ENCODE results near the gene INPP4A.
"Not testable (repeated sequence)": the region's sequence is repeated elsewhere in the genome, so short reads cannot be mapped to it uniquely, and the experiment has no call there.

Gene INPP4A

DNA sequence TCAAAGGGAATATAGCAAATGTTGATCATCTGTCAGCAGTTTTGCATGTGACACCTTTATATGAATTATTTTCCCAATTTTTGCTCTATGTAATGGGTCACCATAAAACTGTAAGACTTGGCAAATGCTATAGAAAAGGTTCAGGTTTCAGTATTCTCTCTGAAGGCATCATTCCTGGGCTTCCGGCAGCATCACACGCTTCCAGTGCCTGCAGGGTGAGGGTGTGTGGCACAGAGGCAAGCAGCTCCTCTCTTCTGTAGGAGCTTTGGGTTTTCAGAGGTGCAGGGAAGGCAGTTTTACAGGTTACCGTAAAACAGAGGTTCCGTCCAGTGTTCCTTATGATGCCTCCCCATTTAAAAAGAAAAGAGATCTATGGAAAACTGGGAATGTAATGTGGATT, 144.8 kb downstream of the INPP4A start:
- TF ChIP-seq CTCF (IDR thresholded peaks at IDR 0.05; ENCODE audit: poor library complexity, severe bottlenecking) = no peak
- Histone ChIP-seq H3K36me3 (ENCODE audit: low read depth) (peaks cover 5% of the 10 kb centered on the region; the same call in 1 of the 2 replicates), H3K9me3 (ENCODE audit: severe bottlenecking) (no peaks in the 10 kb centered on the region), H3K27ac (ENCODE audit: poor library complexity, severe bottlenecking) (no peak overlapping the region), H3K4me3 (ENCODE audit: severe bottlenecking) (no peak overlapping the region), H3K4me1 (ENCODE audit: insufficient read depth, poor library complexity, severe bottlenecking) (no peaks in the 10 kb centered on the region), H3K27me3 (ENCODE audit: insufficient read depth, poor library complexity, severe bottlenecking) (no peaks in the 10 kb centered on the region)
- DNase-seq (ENCODE audit: low spot score) (no peak), ATAC-seq (ENCODE audit: low read depth) (no peak)

DNA sequence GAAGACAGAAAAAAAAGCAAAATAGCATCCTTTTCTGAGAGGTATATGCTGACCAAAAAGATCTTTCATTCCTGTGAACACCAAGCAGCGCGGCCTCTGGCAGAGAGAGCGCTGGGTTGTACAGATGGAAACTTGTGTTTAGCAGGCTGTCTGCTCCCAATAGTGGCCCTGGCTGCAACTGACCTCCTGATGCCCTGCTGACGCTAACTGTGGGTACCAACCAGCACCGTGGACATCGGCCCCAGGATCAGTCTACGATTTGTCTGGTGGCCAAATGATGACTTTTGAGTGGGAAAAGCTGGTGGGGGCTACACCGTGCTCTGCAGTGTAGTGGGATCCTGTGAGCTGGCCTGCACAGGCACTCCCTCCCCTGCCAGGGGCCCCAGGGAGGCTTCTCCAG, 147.9 kb downstream of the INPP4A start:
- ATAC-seq (ENCODE audit: low read depth) = no peak
- H3K36me3 ChIP-seq (ENCODE audit: low read depth) = peaks cover 8% of the 10 kb centered on the region
- H3K27ac ChIP-seq (ENCODE audit: poor library complexity, severe bottlenecking) = no peak overlapping the region
- no peaks in the 10 kb centered on the region for H3K4me1 ChIP-seq (ENCODE audit: insufficient read depth, poor library complexity, severe bottlenecking)
- no peak for TF ChIP-seq CTCF (IDR thresholded peaks at IDR 0.05; ENCODE audit: poor library complexity, severe bottlenecking)
- no peaks in the 10 kb centered on the region for H3K9me3 ChIP-seq (ENCODE audit: severe bottlenecking)
- no peak for DNase-seq (ENCODE audit: low spot score)
- no peak overlapping the region for H3K4me3 ChIP-seq (ENCODE audit: severe bottlenecking)
- H3K27me3 ChIP-seq (ENCODE audit: insufficient read depth, poor library complexity, severe bottlenecking) = no peaks in the 10 kb centered on the region

- H3K27ac ChIP-seq (ENCODE audit: poor library complexity, severe bottlenecking); DNase-seq (ENCODE audit: low spot score); H3K9me3 ChIP-seq (ENCODE audit: severe bottlenecking); ATAC-seq (ENCODE audit: low read depth); H3K4me3 ChIP-seq (ENCODE audit: severe bottlenecking); H3K27me3 ChIP-seq (ENCODE audit: insufficient read depth, poor library complexity, severe bottlenecking); H3K4me1 ChIP-seq (ENCODE audit: insufficient read depth, poor library complexity, severe bottlenecking): not testable (repeated sequence)
- H3K36me3 ChIP-seq (ENCODE audit: low read depth) = peaks cover 24% of the 10 kb centered on the region
Measured at GRCh38 chr2:98594665-98595064, 150.0 kb downstream of the INPP4A start.

DNA sequence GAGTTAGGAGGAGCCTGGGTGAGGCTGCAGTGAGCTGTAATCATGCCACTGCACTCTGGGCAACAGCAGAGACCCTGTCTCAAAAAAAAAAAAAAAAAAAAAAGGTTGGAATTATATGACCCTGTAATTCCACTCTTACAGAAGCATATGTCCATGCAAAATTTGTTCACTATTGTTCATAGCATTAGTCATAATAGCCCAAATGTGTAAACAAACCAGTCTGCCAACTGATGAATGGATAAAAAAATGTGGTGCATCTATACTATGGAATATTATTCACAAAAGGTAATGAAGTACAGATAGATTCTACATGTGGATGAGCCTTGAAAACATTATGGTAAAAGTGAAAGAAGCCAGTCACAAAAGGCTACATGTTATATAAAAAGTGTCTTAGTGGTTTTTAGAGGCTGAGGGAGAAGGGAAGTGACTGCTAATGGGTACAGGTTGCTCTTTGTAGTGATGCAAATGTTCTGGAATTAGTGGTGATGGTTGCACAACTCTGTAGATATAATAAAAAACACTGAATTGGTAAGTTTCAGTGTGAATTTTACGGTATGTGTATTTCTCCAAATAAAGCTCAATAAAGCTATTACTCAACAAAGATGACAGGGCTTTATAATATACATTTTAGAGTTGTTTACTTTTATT, 154.2 kb downstream of the INPP4A start:
- Histone ChIP-seq H3K27me3 (ENCODE audit: insufficient read depth, poor library complexity, severe bottlenecking) (no peaks in the 10 kb centered on the region), H3K4me1 (ENCODE audit: insufficient read depth, poor library complexity, severe bottlenecking) (peaks cover 8% of the 10 kb centered on the region), H3K9me3 (ENCODE audit: severe bottlenecking) (no peaks in the 10 kb centered on the region), H3K4me3 (ENCODE audit: severe bottlenecking) (no peak overlapping the region), H3K27ac (ENCODE audit: poor library complexity, severe bottlenecking) (peak overlapping the region; percentile 37), H3K36me3 (ENCODE audit: low read depth) (peaks cover 67% of the 10 kb centered on the region)
- no peak for DNase-seq (ENCODE audit: low spot score)
- peak; percentile 86 for ATAC-seq (ENCODE audit: low read depth)
- TF ChIP-seq CTCF (IDR thresholded peaks at IDR 0.05; ENCODE audit: poor library complexity, severe bottlenecking) = no peak

DNA sequence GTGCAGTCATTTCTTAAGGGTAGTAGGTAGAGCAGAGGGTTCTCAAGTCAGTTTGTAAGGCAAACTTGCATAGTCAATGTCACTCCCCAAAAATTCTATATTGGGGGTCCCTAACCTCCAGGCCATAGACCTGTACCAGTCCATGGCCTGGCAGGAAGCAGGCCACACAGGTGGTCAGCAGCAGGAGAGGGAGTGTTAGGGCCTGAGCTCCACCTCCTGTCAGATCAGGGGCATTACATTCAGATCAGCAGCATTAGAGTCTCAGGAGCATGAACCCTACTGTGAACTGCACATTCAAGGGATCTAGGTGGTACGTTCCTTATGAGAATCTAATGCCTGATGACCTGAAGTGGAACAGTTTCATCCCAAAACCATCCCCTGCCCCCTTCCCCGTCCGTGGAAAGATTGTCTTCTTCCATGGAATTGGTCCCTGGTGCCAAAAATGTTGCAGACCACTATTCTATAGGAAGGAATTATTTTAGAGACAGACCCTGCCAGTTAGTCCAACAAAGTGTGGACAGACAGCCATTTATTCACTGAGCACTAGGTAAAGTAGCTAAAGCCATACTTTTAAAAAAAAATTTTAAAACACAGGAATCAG, 157.0 kb downstream of the INPP4A start:
- Histone ChIP-seq H3K36me3 (ENCODE audit: low read depth) (peaks cover 64% of the 10 kb centered on the region), H3K4me1 (ENCODE audit: insufficient read depth, poor library complexity, severe bottlenecking) (peaks cover 8% of the 10 kb centered on the region), H3K27ac (ENCODE audit: poor library complexity, severe bottlenecking) (no peak overlapping the region), H3K9me3 (ENCODE audit: severe bottlenecking) (no peaks in the 10 kb centered on the region), H3K4me3 (ENCODE audit: severe bottlenecking) (no peak overlapping the region), H3K27me3 (ENCODE audit: insufficient read depth, poor library complexity, severe bottlenecking) (no peaks in the 10 kb centered on the region)
- DNase-seq (ENCODE audit: low spot score) = no peak
- peak; percentile 61 for TF ChIP-seq CTCF (IDR thresholded peaks at IDR 0.05; ENCODE audit: poor library complexity, severe bottlenecking)
- ATAC-seq (ENCODE audit: low read depth) = peak; percentile 75

Data from RWPE2 (cell line).